ENCODE data around the gene APLF.
A peak's percentile ranks its signal among the peaks of the same experiment; 100 is the strongest.
"Not testable (repeated sequence)": the region's sequence is repeated elsewhere in the genome, so short reads cannot be mapped to it uniquely, and the experiment has no call there.

Gene APLF

DNA sequence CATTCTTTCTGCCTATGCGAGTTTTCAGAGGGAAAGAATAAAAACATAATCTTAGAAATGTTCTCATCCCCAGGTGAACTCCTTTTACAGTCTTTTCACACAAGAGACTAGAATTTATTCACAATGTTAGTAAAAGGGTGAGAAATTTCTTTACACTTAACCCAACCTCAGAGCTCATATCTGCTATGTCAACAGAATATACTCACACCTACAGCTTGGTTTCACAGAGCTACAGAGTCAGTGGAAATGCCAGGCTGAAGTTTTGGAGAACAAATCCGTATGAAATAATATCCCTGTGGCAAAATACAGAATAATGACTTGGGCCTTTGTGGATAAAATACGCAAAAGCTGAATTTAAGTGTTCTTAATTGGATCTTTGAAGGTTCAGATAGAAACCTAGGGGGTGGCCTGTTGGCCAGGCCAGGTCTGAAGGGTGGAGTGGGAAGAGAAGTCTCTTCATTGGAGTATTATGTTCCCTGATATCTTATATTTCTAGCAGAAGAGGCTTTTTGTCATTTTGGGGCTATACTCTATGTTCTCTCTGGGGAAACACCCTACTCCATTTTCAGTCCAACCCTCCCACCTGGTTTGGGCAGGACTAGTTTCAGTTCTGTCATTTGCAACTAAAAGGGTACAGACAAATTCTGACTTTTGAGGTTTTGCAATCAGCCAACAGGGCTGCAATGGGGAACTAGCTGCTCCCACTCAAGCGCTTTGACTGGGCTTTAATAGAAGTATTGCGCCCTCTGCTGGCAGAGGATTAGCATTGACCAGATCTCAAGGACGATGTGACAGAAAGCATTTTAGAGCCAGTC, 26.0 kb upstream of the APLF start:
- peak; percentile 93 for DNase-seq (ENCODE audit: low spot score)

DNA sequence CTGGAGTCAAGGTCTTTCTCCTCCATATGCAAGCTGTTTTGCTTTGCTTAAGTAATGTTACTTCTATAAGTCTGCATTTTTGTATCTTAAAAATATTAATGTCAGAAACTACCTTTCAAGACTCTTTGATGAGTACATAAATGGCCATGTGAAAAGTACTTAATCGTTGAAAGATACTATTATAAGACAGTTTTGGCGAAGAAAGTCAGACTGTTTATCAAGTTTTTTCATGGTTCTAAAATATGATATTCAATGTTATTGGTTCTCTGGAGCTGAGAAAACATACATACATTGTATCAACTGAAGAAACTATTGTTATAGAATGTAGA, 25.4 kb upstream of the APLF start:
- no peak for DNase-seq (ENCODE audit: low spot score)

DNA sequence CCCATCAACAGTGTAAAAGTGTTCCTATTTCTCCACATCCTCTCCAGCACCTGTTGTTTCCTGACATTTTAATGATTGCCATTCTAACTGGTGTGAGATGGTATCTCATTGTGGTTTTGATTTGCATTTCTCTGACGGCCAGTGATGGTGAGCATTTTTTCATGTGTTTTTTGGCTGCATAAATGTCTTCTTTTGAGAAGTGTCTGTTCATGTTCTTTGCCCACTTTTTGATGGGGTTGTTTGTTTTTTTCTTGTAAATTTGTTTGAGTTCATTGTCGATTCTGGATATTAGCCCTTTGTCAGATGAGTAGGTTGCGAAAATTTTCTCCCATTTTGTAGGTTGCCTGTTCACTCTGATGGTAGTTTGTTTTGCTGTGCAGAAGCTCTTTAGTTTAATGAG, 21.0 kb upstream of the APLF start:
- not testable (repeated sequence) for DNase-seq (ENCODE audit: low spot score)

DNA sequence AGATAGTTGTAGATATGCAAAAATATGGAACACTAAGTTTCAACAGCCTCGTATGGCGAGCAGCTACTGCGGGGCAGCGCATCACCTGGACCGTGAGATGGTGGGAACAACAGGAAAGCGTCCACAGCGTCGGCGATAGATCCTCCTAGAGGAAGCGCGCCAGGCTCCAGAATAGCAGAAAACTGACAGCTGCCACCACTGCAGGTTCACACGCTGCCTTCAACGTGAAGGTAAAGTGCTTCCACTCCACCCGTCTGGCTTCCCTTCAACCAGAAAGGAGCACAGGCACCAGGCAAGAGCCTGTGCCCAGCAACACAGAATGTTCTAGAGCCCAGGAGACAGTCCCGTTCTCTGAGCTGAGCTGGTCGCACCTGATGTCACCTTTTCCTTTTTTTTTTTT, 20.3 kb upstream of the APLF start:
- DNase-seq (ENCODE audit: low spot score) = no peak

DNA sequence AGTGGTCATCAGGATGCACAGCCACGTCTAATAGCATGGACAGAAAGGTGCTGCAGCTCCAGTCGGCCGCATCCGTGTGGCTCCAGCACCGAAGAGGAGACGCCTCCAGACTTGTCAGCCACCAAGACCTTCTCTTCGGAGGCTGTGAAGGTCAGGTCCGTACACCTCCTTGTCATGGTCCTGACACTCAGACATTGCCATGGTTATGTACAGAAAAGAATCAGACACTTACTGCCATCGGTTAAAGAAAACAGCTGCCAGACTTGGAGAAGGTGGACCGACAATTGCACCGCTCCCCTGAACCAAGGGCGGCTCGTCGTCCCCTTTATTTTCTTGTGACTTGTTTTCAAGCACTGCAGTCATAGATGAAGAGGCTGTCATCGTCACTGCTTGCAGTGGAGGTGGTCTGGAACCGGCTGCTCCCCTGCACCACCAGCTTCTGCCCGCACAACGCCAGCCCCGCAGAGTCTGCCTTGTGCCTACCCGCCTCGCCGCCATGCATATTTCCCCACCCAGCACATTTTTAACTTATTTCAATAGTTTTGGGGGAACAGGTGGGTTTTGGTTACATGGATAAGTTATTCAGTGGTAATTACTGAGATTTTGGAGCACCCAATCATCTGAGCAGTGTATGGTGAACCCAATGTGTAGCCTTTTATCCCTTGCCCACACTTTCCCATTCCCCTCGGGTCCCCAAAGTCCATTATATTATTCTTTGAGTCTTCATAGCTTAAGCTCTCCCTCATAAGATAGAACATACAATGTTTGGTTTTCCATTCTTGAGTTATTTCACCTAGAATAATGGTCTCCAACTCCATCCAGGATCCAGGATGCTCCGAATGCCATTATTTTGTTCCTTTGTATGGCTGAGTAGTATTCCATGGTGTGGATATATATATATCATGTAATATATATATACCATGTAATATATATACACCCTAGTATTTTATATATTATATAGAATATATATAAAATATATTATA, 18.4 kb upstream of the APLF start:
- DNase-seq (ENCODE audit: low spot score) = no peak

DNA sequence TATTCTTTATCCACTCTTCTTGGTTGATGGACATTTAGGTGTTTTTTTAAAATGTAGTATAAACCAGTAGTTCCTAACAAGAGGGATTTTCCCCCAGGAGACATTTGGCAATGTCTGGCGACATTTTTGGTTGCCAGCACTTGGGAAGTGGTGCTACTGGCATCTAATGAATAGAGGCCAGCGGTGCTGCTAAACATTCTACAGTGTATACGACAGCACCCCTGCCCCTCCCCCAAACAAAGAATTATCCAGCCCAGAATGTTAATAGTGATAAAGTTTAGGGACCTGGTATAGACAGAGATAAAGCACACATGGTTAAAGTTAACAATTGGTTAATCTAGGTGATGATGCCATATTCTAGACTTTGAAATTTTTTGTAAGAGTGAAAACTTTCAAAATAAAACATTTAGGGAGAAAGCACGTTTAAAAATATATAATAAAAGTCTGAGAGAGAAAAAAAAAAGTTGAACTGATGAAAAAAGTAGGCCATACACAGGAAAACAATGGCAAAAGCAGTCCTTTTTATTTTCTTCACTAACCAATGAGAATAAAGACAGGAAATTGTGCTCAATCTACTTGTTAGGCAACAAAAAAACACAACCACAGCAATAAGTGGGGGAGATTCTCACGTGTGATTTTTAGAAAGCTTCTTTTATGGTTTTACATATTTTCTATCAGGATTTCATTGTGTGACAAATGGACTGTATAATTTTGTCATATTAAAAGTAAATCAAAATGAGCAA, 15.1 kb upstream of the APLF start:
- no peak for DNase-seq (ENCODE audit: low spot score)

DNA sequence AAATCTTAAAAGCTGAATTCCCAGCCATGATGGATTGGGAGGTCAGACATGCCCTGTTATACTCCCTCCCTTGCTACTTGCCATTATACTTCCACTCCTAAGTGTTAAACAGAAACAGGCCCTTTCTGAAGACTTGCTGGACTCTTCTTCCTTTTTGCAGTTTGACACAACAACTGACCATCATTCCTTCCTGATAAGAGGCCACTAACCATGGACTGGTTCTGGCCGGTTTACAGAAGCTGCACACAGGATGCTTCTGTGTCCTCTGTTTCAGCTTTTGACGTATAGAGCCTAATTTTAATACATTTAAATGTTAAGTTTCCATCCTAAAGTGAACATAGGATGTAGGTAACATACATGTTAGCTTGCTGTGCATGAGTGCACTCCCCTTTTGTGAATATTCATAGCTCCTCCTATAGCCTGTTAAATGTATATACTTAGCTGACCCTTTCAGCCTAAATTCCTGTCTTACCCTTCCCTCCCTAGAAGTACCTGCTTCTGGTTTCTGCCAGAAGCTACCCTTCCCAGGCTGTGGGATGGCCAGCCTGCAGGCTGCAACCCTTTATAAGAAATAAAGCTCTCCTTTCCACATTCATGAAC, 13.5 kb upstream of the APLF start:
- no peak for DNase-seq (ENCODE audit: low spot score)

DNA sequence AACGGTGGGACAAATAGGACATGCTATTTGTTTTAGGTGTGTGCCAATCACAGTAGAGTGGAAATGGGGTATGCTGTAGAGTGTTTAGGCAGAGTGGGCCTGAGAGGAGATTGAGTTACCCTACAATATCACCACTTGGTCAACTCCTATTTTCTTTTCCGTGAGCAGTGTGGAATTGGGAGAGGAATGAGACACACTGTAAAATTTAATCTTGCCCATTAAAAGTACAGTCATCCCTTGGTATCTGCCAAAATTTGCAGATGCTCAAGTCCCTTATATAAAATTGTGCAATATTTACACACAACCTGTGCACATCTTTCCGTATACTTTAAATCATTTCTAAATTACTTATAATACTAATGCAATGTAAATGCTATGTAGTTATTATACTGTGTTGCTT, 12.7 kb upstream of the APLF start:
- DNase-seq (ENCODE audit: low spot score) = no peak

DNA sequence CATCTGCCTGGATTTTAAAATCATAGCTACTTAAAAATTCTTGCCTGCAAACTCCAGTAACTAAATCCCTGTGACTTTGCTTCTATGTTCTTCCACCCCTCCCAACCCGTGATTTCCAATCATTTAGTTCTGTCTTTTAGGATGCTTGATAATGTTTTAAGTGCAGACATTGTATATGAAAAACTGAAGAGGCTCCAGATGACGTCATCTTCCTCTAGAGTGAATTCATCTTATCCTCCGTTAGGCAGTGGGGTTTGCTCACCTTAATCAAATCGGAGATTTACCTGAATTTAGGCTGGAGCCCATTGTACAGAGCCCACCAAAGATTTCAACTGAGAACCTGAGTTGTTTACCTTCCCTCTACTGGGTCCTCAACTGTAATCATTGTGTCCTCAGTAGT, 11.2 kb upstream of the APLF start:
- no peak for DNase-seq (ENCODE audit: low spot score)

DNA sequence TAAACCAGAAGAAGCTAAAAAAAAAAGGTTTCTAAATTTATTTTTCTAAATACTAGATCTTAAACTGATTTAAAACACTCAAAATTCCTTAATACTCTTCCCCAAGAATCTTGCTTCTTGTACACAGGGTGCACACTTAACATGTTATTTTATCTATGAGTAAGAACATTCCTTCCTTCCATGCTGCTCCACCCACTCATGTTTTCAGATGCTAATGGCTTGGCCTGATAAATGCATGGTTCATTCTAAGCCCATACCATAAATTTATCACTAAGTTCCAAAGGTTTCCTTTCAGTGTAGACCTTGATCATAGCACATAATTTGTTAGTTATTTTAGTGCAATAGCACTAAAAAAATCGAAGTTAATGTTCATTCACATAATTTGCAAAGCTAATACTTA, 8.4 kb upstream of the APLF start:
- no peak for DNase-seq (ENCODE audit: low spot score)

DNA sequence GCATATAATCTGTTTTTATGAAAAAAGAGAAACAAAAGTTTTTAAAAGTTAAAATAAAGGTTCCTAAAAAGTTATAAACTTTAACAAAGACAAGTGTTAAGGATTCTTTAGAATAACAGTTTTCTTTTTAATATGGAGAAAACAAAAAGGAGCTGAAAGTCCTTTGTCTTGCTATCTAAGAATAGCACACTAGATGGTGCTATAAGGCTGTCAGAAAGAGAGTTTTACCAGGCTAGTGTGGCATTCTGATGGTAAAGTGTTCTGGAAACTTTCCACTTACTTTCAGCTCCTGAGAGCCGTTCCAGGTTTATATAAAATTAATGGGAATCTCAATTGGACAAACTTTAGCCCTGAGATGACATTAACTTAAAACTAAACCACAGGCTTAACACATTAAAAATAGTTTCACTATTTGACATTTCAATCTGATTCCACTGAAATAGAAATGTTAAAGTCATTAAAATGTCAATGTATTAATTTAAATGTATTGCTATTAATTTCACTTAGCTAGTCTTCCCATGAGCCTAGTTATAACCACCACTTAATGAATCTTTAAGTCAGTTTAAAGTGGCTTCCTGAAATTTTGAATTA, 4.0 kb upstream of the APLF start:
- peak; percentile 63 for DNase-seq (ENCODE audit: low spot score)

DNA sequence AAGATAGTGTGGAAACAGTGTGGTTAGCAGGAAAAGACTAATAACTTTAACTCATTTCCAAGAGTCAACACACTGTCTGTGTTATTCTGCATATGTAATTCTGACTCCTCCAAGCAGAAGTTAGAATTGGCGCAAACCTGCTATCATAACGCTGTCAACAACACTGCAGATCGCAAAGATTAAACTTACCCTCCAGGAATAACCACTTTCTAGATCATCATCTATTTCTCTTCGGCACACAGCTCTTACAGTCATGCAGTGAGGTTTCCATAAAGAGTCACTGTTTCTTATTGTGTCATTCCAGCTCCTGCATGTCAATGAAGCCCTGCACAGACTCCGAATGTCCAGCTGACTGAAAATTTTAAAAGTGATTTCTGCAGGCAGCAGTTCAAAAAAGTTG, 2.7 kb upstream of the APLF start:
- peak; percentile 52 for DNase-seq (ENCODE audit: low spot score)

DNA sequence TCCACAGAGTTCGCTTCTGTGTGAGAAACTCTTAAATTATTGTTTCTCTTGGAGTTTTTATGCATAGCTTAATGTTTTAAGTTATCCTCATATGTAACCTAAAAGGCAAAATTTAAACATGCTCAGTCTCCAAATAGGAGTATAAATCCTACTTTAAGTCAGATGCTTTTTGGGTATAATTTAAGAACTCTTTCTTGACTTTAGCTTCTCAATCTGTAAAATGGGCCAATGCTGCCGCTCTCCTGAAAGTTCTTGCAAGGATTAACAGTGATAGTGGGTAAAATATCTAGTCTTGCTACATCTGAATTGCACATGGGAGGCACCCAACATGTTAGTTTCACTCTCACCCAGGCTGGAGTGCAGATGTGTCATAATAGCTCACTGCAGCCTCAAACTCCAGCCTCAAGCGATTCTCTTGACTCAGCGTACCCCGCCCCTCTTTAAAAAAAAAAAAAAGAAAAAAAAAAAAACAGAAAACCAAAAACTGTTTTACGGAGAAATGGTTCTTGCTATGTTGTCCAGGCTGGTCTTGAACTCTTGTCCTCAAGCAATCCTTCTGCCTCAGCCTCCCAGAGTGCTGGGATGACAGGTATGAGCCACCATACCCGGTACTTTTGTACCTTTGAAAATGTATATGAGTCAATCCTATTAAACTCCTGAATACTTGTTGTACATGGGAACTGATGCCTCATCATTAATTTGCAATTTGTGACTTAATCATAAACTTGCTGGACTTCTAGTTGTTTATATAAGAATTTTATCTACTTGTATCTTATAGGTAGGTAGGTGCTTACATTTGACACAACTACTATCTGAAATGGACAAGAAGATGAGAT, 2.1 kb upstream of the APLF start:
- peak; percentile 82 for DNase-seq (ENCODE audit: low spot score)

DNA sequence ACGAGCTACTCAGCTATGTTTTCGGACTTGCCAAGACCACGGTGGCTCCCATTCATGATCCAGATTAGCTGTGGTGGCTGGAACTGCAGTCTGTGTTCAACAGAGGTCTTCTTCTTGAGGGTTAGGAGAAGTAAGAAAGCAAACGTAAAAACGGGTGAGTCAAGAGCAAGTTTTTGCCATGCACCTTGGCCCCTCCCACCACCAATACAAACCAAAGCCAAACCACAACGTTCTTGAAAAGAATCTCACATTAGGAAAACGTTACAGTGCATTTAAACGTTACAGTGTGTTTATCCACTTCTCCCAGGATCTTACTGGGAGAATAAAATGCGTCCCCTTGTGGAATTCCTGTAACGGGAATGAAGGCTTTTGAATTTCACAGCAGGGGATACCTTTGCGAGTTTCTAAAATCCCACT, 1.0 kb upstream of the APLF start:
- DNase-seq (ENCODE audit: low spot score) = peak; percentile 68

DNA sequence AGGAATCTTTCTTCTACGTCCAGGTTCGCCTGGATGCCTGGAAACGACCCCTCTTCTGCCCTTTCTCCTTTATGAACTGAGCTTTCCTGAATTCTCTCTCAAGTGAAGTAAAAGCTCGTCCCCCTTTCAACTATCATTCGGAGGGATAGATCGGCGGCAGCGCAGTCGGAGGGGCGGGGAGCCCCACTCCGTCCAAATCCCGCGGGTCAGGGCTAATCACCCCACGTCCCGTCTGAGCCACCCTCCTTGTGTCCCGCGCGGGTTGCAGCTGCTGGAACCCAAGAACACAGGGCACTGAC, 658 bp upstream of the APLF start:
- DNase-seq (ENCODE audit: low spot score) = no peak

DNA sequence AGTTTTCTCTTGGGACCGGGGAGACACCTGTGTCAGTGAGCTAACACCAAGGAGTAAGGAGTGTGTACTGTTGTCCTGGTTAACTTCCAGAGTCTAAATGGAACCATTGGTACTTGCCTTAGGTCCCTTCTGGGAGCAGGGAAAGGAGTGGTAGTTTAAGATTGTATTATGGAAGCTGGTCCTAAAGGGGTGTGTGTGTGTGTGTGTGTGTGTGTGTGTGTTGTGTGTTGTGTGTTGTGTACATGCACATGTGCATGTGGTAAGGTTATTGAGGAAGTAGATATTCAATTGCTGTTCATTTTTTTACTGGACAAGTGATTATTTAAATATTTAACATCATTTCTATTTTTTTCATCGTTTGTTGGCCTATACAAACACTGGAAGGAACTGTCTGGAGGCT, 1.4 kb downstream of the APLF start:
- no peak for DNase-seq (ENCODE audit: low spot score)

DNA sequence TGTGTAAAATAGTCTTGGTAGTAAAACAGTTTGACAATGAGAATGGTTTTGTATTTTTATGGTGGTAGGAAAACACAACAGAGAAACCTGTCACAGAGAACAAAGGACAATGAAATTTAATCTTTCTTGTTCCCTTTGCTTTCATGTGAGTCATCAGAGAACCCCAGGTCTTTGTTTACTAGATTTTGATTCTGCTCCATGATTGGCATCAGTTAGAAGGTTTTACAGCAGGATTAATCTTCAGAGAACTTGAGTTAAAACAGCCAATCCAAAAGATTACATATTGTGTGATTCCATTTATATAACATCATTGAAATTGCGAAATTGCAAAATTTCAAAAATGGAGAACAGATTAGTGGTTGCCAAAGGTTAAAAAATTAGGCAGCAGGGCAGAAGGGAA, 2.5 kb downstream of the APLF start:
- no peak for DNase-seq (ENCODE audit: low spot score)

DNA sequence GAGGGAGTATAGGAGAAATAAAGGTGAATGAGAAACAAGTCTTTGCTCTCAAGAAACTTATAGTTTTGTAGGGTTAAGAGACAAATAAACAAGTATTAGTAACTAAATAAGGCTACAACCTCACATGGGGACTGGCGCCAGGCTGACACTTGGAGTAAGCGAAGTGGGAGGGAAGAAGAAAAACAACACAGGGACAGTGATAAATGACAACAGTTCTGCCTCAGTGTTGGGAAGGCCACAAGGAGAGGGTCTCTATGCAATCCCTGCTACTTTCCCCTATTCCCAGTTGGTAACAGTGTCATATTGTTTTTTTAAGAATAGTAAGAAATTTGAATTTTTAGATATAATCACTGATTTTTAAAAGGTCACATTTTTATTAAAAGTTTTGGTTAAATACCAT, 4.0 kb downstream of the APLF start:
- no peak for DNase-seq (ENCODE audit: low spot score)

DNA sequence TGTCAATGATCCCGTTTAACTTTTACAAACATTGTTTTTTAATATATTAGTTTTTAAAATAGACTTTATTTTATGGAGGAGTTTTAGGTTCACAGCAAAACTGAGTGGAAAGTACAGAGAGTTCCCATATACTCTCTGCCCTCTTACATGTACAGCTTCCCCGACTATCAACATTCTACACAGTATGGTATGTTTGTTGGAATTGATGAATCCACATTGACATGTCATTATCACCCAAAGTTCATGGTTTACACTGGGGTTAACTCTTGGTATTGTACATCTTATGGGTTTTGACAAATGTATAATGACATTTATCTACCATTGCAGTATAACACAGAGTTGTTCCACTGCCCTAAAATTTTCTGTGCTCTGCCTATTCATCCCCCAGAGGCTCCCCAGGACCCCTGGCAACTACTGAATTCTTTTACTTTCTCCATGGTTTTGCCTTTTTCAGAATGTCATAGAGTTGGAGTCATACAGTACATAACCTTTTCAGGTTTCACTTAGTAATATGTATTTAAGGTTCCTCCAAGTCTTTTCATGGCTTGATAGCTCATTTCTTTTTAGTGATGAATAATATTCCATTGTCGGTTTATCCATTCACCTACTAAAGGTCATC, 5.5 kb downstream of the APLF start:
- no peak for DNase-seq (ENCODE audit: low spot score)

DNA sequence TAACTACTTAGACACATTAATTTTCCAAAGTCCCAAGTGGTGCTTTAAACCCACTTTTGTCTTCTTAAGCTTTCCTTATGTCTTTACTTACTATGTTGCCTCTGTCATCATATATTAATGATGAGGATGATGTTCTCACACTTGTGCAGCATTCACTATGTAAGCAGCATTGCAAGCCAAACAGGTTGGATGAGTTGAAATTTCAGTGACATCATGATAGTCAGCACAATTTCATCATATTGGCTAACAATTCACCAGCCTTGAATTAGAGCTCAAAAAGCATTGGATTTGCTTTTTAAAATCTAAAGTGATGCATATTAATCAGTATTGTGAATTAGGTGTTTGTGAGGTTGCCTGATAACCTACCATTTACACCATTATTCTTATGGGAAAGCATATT, 7.7 kb downstream of the APLF start:
- DNase-seq (ENCODE audit: low spot score) = no peak

DNA sequence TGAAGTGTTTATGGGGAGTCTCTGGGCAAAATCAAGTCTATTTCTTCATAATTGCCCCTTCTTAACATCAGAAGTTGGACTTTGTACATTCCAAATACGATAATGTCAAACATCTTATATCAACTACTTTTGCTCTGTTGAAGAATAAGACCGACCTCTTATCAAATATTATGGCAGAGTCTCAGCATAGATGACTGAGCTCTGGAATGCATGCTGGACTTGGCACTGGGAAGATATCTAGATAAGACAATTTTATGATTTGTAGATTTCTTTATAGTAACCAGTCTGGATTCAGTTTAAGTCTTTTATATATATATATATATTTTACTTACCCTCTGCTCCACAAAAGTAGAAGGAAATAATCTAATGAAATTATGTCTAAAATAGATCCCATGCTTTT, 8.2 kb downstream of the APLF start:
- DNase-seq (ENCODE audit: low spot score) = no peak

All from activated CD4-positive, alpha-beta T cell treated with anti-CD3 and anti-CD28 coated beads, Interleukin-2, Interleukin-4, amounts not matched to agents 100 ng/mL and 50 ng/mL, durations not matched to agents 16 hours and 8 hours (primary cell).